Brain microvascular endothelial cell (primary cell): ENCODE results near the gene SNTB2.
A peak's percentile ranks its signal among the peaks of the same experiment; 100 is the strongest.

Experiments
- DNase-seq: peaks from one replicate; pipeline ENCODE4 v3.0.0-alpha.2; 2020
- H3K27ac ChIP-seq: fragments of 250-450 bp; sonication (Bioruptor Pico); 2 replicates; pipeline ENCODE4 v1.5.1; 2020; ENCODE audit warnings: mild to moderate bottlenecking, moderate library complexity
- H3K27me3 ChIP-seq: fragments of 250-450 bp; sonication (Bioruptor Pico); replicated peaks from 2 replicates; pipeline ENCODE4 v1.5.1; 2020; ENCODE audit warnings: mild to moderate bottlenecking
- H3K36me3 ChIP-seq: fragments of 250-450 bp; sonication (Bioruptor Pico); replicated peaks from 2 replicates; pipeline ENCODE4 v1.5.1; 2020; ENCODE audit warnings: mild to moderate bottlenecking
- H3K4me3 ChIP-seq: 2 replicates; pipeline ENCODE4 v1.5.1; 2011; ENCODE audit warnings: low read depth, mild to moderate bottlenecking, control low read depth, low read length, moderate library complexity
- in situ Hi-C: cut with HindIII; loops from 2 replicates; pipeline ENCODE4 v1.10.0; 2017; ENCODE audit warnings: low sequenced_read_pairs, low pct_ligation_motif_present
- TF ChIP-seq, protein P1 (sequence below): IDR thresholded peaks from 2 replicates; pipeline ENCODE4 v1.5.1; 2011; ENCODE audit warnings: low read depth, mild to moderate bottlenecking, moderate library complexity, low read length, control low read depth, inconsistent platforms; ENCODE audit errors: missing control alignments

Gene SNTB2

DNA sequence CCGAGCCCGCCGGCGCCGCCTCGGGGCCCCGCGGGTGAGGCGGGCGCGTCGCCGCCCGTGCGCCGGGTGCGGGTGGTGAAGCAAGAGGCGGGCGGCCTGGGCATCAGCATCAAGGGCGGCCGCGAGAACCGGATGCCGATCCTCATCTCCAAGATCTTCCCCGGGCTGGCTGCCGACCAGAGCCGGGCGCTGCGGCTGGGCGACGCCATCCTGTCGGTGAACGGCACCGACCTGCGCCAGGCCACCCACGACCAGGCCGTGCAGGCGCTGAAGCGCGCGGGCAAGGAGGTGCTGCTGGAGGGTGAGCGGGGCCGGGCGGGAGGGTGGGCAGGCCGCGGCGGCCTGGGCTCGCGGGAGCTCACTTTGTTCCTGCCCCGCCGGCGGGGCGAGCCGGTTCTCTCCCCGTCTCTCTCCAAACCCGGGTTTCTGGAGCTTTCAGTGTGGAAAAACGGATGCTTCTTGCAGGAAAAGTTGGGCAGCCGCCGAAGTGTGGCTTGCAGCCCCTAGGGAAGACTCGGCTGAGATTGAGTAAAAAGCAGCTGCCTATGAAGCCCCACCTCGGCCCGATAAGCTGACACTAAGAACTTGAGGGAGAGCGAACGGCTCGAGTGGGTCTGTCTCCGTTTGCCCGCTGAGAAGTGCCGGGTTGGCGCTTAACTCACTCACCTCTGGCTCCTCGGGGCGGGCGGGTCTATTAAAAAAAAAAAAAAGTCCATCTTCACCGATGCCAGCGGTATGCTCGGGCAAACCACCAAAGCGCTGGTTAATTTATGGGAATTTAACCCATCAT lies 677 bp downstream of the SNTB2 start:
- Histone ChIP-seq H3K4me3 (peak overlapping the region; percentile 76), H3K36me3 (no peaks in the 10 kb centered on the region), H3K27me3 (no peaks in the 10 kb centered on the region), H3K27ac (peak overlapping the region; percentile 63)
- TF ChIP-seq, protein P1, sequence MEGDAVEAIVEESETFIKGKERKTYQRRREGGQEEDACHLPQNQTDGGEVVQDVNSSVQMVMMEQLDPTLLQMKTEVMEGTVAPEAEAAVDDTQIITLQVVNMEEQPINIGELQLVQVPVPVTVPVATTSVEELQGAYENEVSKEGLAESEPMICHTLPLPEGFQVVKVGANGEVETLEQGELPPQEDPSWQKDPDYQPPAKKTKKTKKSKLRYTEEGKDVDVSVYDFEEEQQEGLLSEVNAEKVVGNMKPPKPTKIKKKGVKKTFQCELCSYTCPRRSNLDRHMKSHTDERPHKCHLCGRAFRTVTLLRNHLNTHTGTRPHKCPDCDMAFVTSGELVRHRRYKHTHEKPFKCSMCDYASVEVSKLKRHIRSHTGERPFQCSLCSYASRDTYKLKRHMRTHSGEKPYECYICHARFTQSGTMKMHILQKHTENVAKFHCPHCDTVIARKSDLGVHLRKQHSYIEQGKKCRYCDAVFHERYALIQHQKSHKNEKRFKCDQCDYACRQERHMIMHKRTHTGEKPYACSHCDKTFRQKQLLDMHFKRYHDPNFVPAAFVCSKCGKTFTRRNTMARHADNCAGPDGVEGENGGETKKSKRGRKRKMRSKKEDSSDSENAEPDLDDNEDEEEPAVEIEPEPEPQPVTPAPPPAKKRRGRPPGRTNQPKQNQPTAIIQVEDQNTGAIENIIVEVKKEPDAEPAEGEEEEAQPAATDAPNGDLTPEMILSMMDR = no peak
- in situ Hi-C loops = no loop called here
- DNase-seq = peak; percentile 24

DNA sequence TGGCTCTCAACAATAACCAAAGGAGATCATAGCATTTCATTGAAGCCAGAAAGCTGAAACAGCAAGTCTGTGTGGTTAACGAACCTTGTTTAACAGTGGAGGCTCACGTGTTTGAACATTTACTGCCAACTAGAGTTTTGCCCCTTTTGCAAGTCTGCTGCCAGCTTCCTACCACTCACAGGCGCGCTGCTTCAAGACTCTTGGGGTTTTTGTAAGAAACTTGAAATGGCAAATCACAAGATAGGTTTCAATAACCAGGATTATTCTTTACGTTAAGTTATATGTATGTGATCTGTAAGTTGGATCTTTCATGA lies 1.2 kb downstream of the SNTB2 start:
- H3K27me3 ChIP-seq = no peaks in the 10 kb centered on the region
- no peak for DNase-seq
- H3K27ac ChIP-seq = no peak overlapping the region
- TF ChIP-seq, protein P1 = no peak
- in situ Hi-C loops = no loop called here
- H3K36me3 ChIP-seq = no peaks in the 10 kb centered on the region
- H3K4me3 ChIP-seq = peak overlapping the region; percentile 76

DNA sequence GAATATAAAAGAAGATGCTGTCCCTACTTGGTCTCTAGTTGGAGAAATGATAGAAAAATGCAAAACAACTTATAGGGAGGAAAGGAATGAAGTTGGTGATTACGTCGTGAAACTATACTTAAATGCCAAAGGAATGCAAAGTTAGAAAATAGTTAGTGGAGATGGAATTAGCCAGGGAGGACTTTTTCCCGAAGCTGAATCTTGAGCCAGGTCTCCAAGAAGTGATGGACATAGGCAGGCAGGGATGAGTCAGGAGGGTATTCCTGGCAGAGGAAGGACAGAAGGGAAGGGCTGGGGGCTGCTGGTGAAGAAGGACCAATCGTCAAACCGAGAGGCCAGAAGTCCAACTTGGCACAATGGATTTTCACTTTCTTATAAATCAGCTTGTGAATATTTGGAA lies 1.8 kb downstream of the SNTB2 start:
- no peaks in the 10 kb centered on the region for H3K27me3 ChIP-seq
- H3K4me3 ChIP-seq = peak overlapping the region; percentile 76
- H3K27ac ChIP-seq = no peak overlapping the region
- DNase-seq = peak; percentile 20
- TF ChIP-seq, protein P1 = no peak
- in situ Hi-C loops = no loop called here
- H3K36me3 ChIP-seq = no peaks in the 10 kb centered on the region

DNA sequence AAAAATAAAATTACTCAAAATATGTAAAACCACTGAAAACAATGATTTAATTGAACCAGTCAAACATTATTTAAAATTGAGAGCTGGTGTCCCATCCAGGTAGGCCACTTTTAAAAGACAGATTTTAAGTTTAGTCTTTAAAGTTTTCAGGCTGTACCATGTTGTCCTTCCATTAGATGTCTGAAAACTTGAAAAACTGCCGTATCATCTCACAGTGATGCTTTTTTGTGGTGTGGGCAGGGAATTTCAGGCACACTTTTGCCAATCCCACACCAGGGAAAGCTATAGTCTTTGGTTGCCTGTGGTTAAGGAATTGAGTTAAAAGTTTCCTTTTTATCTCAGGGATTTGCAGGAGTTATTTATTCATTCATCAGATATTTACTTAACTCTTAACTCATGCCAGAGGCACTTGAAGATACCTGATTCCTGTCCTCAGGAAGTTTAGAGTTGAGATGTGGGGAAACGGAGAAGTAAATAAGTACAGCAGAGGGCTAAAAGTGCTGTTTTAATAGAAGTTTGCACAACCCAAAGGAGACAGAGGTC lies 3.2 kb downstream of the SNTB2 start:
- H3K27ac ChIP-seq = no peak overlapping the region
- DNase-seq = no peak
- in situ Hi-C loops = no loop called here
- TF ChIP-seq, protein P1 = no peak
- H3K4me3 ChIP-seq = no peak overlapping the region
- H3K27me3 ChIP-seq = no peaks in the 10 kb centered on the region
- H3K36me3 ChIP-seq = no peaks in the 10 kb centered on the region

DNA sequence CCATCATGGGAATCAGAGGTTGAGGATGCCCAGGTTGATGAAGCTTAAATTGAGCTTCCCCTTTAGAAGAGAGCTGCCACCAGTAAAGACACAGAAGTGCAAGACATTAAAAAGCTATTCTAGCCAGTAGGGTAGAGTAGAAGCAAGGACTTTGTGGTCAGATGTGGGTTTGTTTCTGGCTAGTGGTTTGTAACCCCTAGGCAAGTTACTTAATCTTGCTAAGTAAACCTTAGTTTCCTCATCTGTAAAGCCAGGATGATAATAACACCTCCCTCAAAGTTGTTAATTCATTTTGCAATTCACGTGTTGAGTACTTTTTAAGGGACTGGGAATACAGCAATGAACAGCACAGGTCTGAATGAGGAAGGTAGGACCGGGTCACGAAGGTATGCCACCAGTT lies 3.6 kb downstream of the SNTB2 start:
- H3K27me3 ChIP-seq = no peaks in the 10 kb centered on the region
- H3K27ac ChIP-seq = no peak overlapping the region
- no peak for DNase-seq
- H3K4me3 ChIP-seq = no peak overlapping the region
- in situ Hi-C loops = no loop called here
- TF ChIP-seq, protein P1 = no peak
- no peaks in the 10 kb centered on the region for H3K36me3 ChIP-seq

DNA sequence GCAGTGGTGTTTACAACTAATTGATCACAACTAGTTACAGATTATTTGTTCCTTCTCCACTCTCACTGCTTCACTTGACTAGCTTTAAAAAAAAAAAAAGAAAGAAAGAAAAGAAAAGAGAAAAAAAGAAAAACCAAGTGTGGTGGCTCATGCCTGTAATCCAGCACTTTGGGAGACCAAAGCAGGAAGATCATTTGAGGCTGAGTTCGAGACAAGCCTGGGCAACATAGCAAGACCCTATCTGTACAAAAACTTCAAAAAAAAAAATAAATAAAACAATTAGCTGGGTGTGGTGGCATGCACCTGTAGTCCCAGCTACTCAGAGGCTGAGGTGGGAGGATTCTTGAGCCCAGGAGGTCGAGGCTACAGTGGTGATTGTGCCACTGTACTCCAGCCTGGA lies 4.2 kb downstream of the SNTB2 start:
- Histone ChIP-seq H3K36me3 (no peaks in the 10 kb centered on the region), H3K27ac (no peak overlapping the region), H3K4me3 (no peak overlapping the region), H3K27me3 (no peaks in the 10 kb centered on the region)
- in situ Hi-C loops = no loop called here
- DNase-seq = no peak
- TF ChIP-seq, protein P1 = no peak
